GM12878 (cell line): ENCODE measurements around the gene NCKAP5L. TPM values are rescaled to one million over a fixed set of nuclear protein-coding genes. Genes with fewer than 3 reads are reported as not detected.
A peak's percentile ranks its signal among the peaks of the same experiment; 100 is the strongest.

ENCODE experiments used
- ATAC-seq: fragments of 200-7000 bp; cut with Tn5 transposase; 3 replicates; pipeline ENCODE4 v1.9.1; 2020; ENCODE audit warnings: mild to moderate bottlenecking, moderate library complexity
- BruUV-seq: library from RNA; stranded (reverse); fragments of 400-500 nt; replicated peaks from 2 replicates; lab custom pipeline; 2021; lab: Mats Ljungman, UMichigan
- CTCF ChIA-PET: fragments of 300-600 bp; sonication (Branson Sonifier 250); formaldehyde crosslinking; extraction: SDS; loops from one replicate; lab custom pipeline; 2021; ENCODE audit warnings: inconsistent platforms; lab: Yijun Ruan, JAX
- POLR2A ChIA-PET: fragments of 350-600 bp; formaldehyde crosslinking; extraction: SDS; loops from one replicate; lab custom pipeline; 2021; ENCODE audit warnings: inconsistent platforms; lab: Charles Lee
- RAD21 ChIA-PET: fragments of 300-600 bp; sonication (Branson Sonifier 250); formaldehyde crosslinking; loops from one replicate; lab custom pipeline; 2023; ENCODE audit warnings: antibody characterized with exemption; ENCODE audit not compliant: unreplicated experiment; lab: Charles Lee
- SMC1A ChIA-PET: fragments of 300-600 bp; sonication (Branson Sonifier 250); formaldehyde crosslinking; loops from one replicate; lab custom pipeline; 2023; ENCODE audit not compliant: unreplicated experiment, uncharacterized antibody; lab: Charles Lee
- DNase-seq: peaks from one replicate; pipeline ENCODE4 v3.0.0-alpha.2; 2011; ENCODE audit warnings: low read depth, low spot score
- FAIRE-seq: peaks from 3 replicates; lab custom pipeline; 2011; peaks lifted over from hg19 to GRCh38; lab: Jason Lieb, UNC
- H2AFZ ChIP-seq: 2 replicates; pipeline ENCODE4 v1.6.0; 2011; ENCODE audit warnings: low read depth, low read length, control low read depth; ENCODE audit not compliant: control insufficient read depth
- H3K27ac ChIP-seq: 2 replicates; pipeline ENCODE4 v1.5.1; 2011; ENCODE audit warnings: control low read depth; ENCODE audit not compliant: control insufficient read depth, insufficient read depth
- H3K27me3 ChIP-seq, 2 experiments: replicated peaks in 1 of 2; 2 replicates each; pipeline versions ENCODE4 v1.6.0 to v1.6.1; 2011; ENCODE audit warnings: low read length in 1 of 2; ENCODE audit not compliant: control insufficient read depth in 2 of 2, insufficient read depth in 2 of 2
- H3K36me3 ChIP-seq, 2 experiments: 2 replicates each; pipeline ENCODE4 v1.5.1; 2011; ENCODE audit warnings: low read length in 1 of 2; ENCODE audit not compliant: control insufficient read depth in 2 of 2, insufficient read depth in 2 of 2
- H3K4me1 ChIP-seq: 2 replicates; pipeline ENCODE4 v1.6.1; 2011; ENCODE audit warnings: mild to moderate bottlenecking, low read length, moderate library complexity, mixed read lengths; ENCODE audit not compliant: control insufficient read depth, insufficient read depth
- H3K4me2 ChIP-seq: 2 replicates; pipeline ENCODE4 v1.6.0; 2011; ENCODE audit warnings: control low read depth; ENCODE audit not compliant: control insufficient read depth, insufficient read depth
- H3K4me3 ChIP-seq: fragments of 200-600 bp; sonication (generic); 2 replicates; pipeline ENCODE4 v1.5.1; 2016
- H3K79me2 ChIP-seq: 2 replicates; pipeline ENCODE4 v1.6.0; 2011; ENCODE audit warnings: low read length; ENCODE audit not compliant: control insufficient read depth, insufficient read depth
- H3K9ac ChIP-seq: 2 replicates; pipeline ENCODE4 v1.8.0; 2011; ENCODE audit warnings: low read length, control low read depth, mixed read lengths; ENCODE audit not compliant: control insufficient read depth, insufficient read depth
- H3K9me3 ChIP-seq: replicated peaks from 3 replicates; pipeline ENCODE4 v1.5.1; 2011; ENCODE audit warnings: mild to moderate bottlenecking, low read length; ENCODE audit not compliant: control insufficient read depth, insufficient read depth
- H4K20me1 ChIP-seq: 2 replicates; pipeline ENCODE4 v1.6.0; 2011; ENCODE audit not compliant: control insufficient read depth, insufficient read depth
- BCL11A ChIP-seq: IDR thresholded peaks from 2 replicates; pipeline ENCODE4 v1.6.1; 2011; ENCODE audit warnings: low read depth, low read length
- EED ChIP-seq: sonication (generic); IDR thresholded peaks from 2 replicates; pipeline ENCODE4 v1.6.1; 2016; ENCODE audit warnings: antibody characterized with exemption, low read depth
- EP300 ChIP-seq, 2 experiments: fragments of 150-350 bp in 1 of 2; IDR thresholded peaks; 2 replicates each; pipeline ENCODE4 v1.6.1; 2011 to 2012; ENCODE audit warnings: low read depth in 2 of 2, low read length in 2 of 2, borderline replicate concordance in 1 of 2, improper control_type of control experiment in 1 of 2, inconsistent platforms in 1 of 2; ENCODE audit not compliant: control insufficient read depth in 1 of 2
- IKZF1 ChIP-seq: fragments of 450-650 bp; conservative IDR thresholded peaks from 2 replicates; pipeline ENCODE4 v1.6.1; 2017; ENCODE audit warnings: antibody characterized with exemption, mild to moderate bottlenecking
- IKZF2 ChIP-seq, 2 experiments: fragments of 450-650 bp; IDR thresholded peaks; 2 replicates each; pipeline ENCODE4 v1.6.1; 2017; ENCODE audit warnings: mild to moderate bottlenecking in 2 of 2, moderate library complexity in 2 of 2
- MTA2 ChIP-seq: fragments of 450-650 bp; IDR thresholded peaks from 2 replicates; pipeline ENCODE4 v1.6.1; 2016; ENCODE audit warnings: low read depth, mild to moderate bottlenecking, moderate library complexity
- NFIC ChIP-seq: IDR thresholded peaks from 2 replicates; pipeline ENCODE4 v1.6.1; 2012; ENCODE audit warnings: low read depth, mild to moderate bottlenecking, inconsistent platforms, low read length, moderate library complexity
- NR2F1 ChIP-seq: fragments of 450-650 bp; conservative IDR thresholded peaks from 2 replicates; pipeline ENCODE4 v1.6.1; 2017; ENCODE audit warnings: mild to moderate bottlenecking
- NRF1 ChIP-seq: conservative IDR thresholded peaks from 2 replicates; pipeline ENCODE4 v1.6.1; 2011; ENCODE audit warnings: mild to moderate bottlenecking, low read depth, low read length, improper control_type of control experiment
- RBBP5 ChIP-seq: fragments of 200-600 bp; sonication (generic); conservative IDR thresholded peaks from 2 replicates; pipeline ENCODE4 v1.6.1; 2016
- RUNX3 ChIP-seq: IDR thresholded peaks from 2 replicates; pipeline ENCODE4 v1.6.1; 2012; ENCODE audit warnings: low read length, inconsistent platforms
- SPI1 ChIP-seq: IDR thresholded peaks from 2 replicates; pipeline ENCODE4 v1.6.1; 2011; ENCODE audit warnings: low read depth, mild to moderate bottlenecking, low read length, moderate library complexity, borderline replicate concordance; ENCODE audit not compliant: insufficient read depth
- TCF12 ChIP-seq: IDR thresholded peaks from 2 replicates; pipeline ENCODE4 v1.6.1; 2011; ENCODE audit warnings: low read depth, mild to moderate bottlenecking, low read length
- WGBS: methylation state at CpG from one replicate; pipeline ENCODE4 v1.1.6; 2016; ENCODE audit warnings: low lambda C conversion rate; ENCODE audit not compliant: insufficient replicate concordance, insufficient coverage; ENCODE audit errors: missing lambda C conversion rate; 5-methylcytosine and 5-hydroxymethylcytosine counted together
- in situ Hi-C: fragments of 300-500 bp; cut with MboI; formaldehyde crosslinking; loops from 9 replicates; pipeline ENCODE4 v1.14.3; 2018; ENCODE audit warnings: mixed read lengths
- intact Hi-C: fragments of 100-400 bp; cut with micrococcal nuclease; formaldehyde crosslinking; loops from one replicate; pipeline ENCODE4 v1.14.2; 2022; ENCODE audit not compliant: unreplicated experiment
- polyA plus RNA-seq, 11 experiments: library from polyadenylated mRNA; depleted of rRNA in 4 of 11; unstranded in 6 of 11; stranded (reverse) in 5 of 11; fragments of >200 nt; fragmentation: Nextera tagmentation in 4 of 11; fragmentation: Illumina TruSeq in 1 of 11; extraction: Ambion mirVana in 4 of 11; extraction: Trizol in 1 of 11; gene quantifications; 1 replicate in 1 of 11; 2 replicates in 10 of 11; pipeline versions ENCODE4 v1.2.1 to v1.2.3, GENCODE V29; 2011 to 2016; ENCODE audit warnings: inconsistent platforms in 2 of 11, missing spikeins in 2 of 11, low read depth in 1 of 11
- total RNA-seq, 4 experiments: library from RNA; depleted of rRNA in 3 of 4; stranded (reverse); fragments of >200 nt in 3 of 4; fragmentation: Illumina TruSeq in 1 of 4; extraction: Trizol in 1 of 4; gene quantifications; 2 replicates each; pipeline versions ENCODE4 v1.2.1 to v1.2.3, GENCODE V29; 2013 to 2021
- TF ChIP-seq, protein P1 (sequence below): IDR thresholded peaks from 2 replicates; pipeline ENCODE4 v1.6.1; 2012; ENCODE audit warnings: low read depth, low read length, improper control_type of control experiment
- TF ChIP-seq, protein P2 (sequence below): IDR thresholded peaks from 2 replicates; pipeline ENCODE4 v1.6.1; 2011; ENCODE audit warnings: borderline replicate concordance, low read depth, mild to moderate bottlenecking, moderate library complexity, low read length; ENCODE audit not compliant: insufficient read depth, poor library complexity, severe bottlenecking

Gene NCKAP5L
- total and polyA plus RNA-seq, 10 of the 15 experiments (the other 5 are each of a cell fraction or from before 2014, with no cell fraction given), result 0.03 to 15.8 (median 4.4) TPM

DNA sequence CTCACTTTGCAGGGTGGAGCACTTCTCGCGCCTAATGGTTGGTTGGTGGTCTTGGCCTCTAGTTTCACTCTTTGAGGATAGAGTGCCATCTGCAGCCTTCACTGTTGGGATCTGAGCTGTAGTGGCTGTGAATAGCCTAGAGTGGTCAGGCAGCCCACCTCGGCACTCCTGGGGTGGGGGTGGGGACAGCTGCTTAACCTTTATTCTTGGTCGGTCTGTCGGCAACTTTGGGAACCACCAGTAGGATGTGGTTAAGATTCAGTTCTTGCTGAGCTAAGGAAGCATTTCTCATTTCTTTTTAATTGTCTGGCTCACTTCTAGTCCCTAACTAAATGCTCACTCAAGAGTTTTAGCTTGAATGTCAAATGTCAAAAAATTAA lies 65.8 kb downstream of the NCKAP5L start:
- Histone ChIP-seq H3K27ac (peak overlapping the region; percentile 30), H2AFZ (no peak overlapping the region), H3K9ac (no peak overlapping the region), H3K79me2 (no peaks in the 10 kb centered on the region; the same call in none of the 2 replicates), H3K9me3 (no peaks in the 10 kb centered on the region), H3K4me1 (peaks cover 26% of the 10 kb centered on the region), H3K36me3 (peaks cover 32 to 49% of the 10 kb centered on the region in 2 experiments), H3K27me3 (no peaks in the 10 kb centered on the region), H3K4me3 (no peak overlapping the region), H3K4me2 (peak overlapping the region; percentile 53), H4K20me1 (peaks cover 7% of the 10 kb centered on the region; the same call in 1 of the 2 replicates)
- ATAC-seq (peak; percentile 54), DNase-seq (no peak), FAIRE-seq (no peak)
- CTCF ChIA-PET, result interaction anchor here (0.8 to 6.1 kb wide), 13 partner anchors 9 to 142 kb away, joined by 3 to 46 read pairs (median 15); partner anchors contain the start of gene TMBIM6
- intact Hi-C loops, result no loop called here
- no TSS peak for BruUV-seq
- RAD21 ChIA-PET, result interaction anchor here (0.7 to 2.0 kb wide), 10 partner anchors 8 to 81 kb away, joined by 3 to 16 read pairs (median 3); partner anchors contain the start of genes BCDIN3D and TMBIM6
- POLR2A ChIA-PET, result interaction anchor here (0.6 to 1.7 kb wide), 4 partner anchors 8 to 21 kb away, joined by 5 to 7 read pairs (median 6); partner anchors contain the start of gene TMBIM6
- in situ Hi-C loops, result no loop called here
- SMC1A ChIA-PET, result interaction anchor here (0.8 to 2.6 kb wide), 15 partner anchors 9 to 125 kb away, joined by 3 to 16 read pairs (median 4); partner anchors contain the start of genes BCDIN3D and TMBIM6
- peak; percentile 38; the same call in 1 of the 2 replicates for TF ChIP-seq BCL11A
- TF ChIP-seq SPI1, result peak; percentile 3; the same call in 1 of the 2 replicates
- TF ChIP-seq RBBP5, result no peak
- peak; percentile 74 for TF ChIP-seq RUNX3
- TF ChIP-seq IKZF2 (IDR thresholded peaks at IDR 0.05), result peak in 1 of 2 experiments; percentile 31; a peak in 1 of 4 replicates
- TF ChIP-seq EED, result 0 out of 2 replicates have a peak, but pooled peaks have one; percentile 36
- no peak for TF ChIP-seq EP300 (IDR thresholded peaks at IDR 0.05; ENCODE audit: borderline replicate concordance in 1 of 2, control insufficient read depth in 1 of 2, low read depth in 2 of 2, low read length in 2 of 2)
- TF ChIP-seq, protein P1, sequence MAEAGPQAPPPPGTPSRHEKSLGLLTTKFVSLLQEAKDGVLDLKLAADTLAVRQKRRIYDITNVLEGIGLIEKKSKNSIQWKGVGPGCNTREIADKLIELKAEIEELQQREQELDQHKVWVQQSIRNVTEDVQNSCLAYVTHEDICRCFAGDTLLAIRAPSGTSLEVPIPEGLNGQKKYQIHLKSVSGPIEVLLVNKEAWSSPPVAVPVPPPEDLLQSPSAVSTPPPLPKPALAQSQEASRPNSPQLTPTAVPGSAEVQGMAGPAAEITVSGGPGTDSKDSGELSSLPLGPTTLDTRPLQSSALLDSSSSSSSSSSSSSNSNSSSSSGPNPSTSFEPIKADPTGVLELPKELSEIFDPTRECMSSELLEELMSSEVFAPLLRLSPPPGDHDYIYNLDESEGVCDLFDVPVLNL, result no peak
- peak; percentile 25; the same call in 1 of the 2 replicates for TF ChIP-seq IKZF1
- no peak for TF ChIP-seq NRF1
- TF ChIP-seq NFIC, result peak; percentile 37; the same call in 1 of the 2 replicates
- peak; percentile 49; the same call in 1 of the 2 replicates for TF ChIP-seq MTA2
- TF ChIP-seq, protein P2, sequence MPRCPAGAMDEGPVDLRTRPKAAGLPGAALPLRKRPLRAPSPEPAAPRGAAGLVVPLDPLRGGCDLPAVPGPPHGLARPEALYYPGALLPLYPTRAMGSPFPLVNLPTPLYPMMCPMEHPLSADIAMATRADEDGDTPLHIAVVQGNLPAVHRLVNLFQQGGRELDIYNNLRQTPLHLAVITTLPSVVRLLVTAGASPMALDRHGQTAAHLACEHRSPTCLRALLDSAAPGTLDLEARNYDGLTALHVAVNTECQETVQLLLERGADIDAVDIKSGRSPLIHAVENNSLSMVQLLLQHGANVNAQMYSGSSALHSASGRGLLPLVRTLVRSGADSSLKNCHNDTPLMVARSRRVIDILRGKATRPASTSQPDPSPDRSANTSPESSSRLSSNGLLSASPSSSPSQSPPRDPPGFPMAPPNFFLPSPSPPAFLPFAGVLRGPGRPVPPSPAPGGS, result no peak
- 0 out of 2 replicates have a peak, but pooled peaks have one; percentile 22 for TF ChIP-seq NR2F1
- TF ChIP-seq TCF12, result 0 out of 2 replicates have a peak, but pooled peaks have one; percentile 19
- WGBS, result 42% methylated on average over 5 of the region's 5 CpGs
